ENCODE results near the gene KRT15. TPM values are rescaled to one million over a fixed set of nuclear protein-coding genes. Genes with fewer than 3 reads are reported as not detected.

KRT15 gene
- total RNA-seq, 1 donor: 0.63 TPM

- TF ChIP-seq CTCF (IDR thresholded peaks at IDR 0.05; ENCODE audit: insufficient read depth, low read length): no peak
- peak; percentile 74 for DNase-seq (ENCODE audit: low read depth)
- no peak overlapping the region for H3K4me3 ChIP-seq (ENCODE audit: low read depth, low read length)
Observed at GRCh38 chr17:41521574-41522261, 3.0 kb upstream of the KRT15 start.

GRCh38 chr17:41520821-41521521 is 2.3 kb upstream of the KRT15 start:
- DNase-seq (ENCODE audit: low read depth): no peak
- H3K4me3 ChIP-seq (ENCODE audit: low read depth, low read length): no peak overlapping the region
- TF ChIP-seq CTCF (IDR thresholded peaks at IDR 0.05; ENCODE audit: insufficient read depth, low read length): no peak

- H3K4me3 ChIP-seq (ENCODE audit: low read depth, low read length): no peak overlapping the region
- DNase-seq (ENCODE audit: low read depth): no peak
- TF ChIP-seq CTCF (IDR thresholded peaks at IDR 0.05; ENCODE audit: insufficient read depth, low read length): no peak
Observed at GRCh38 chr17:41519501-41520224, 973 bp upstream of the KRT15 start.

GRCh38 chr17:41518031-41518430 is 659 bp downstream of the KRT15 start:
- no peak for TF ChIP-seq CTCF (IDR thresholded peaks at IDR 0.05; ENCODE audit: insufficient read depth, low read length)
- no peak for DNase-seq (ENCODE audit: low read depth)
- H3K4me3 ChIP-seq (ENCODE audit: low read depth, low read length): no peak overlapping the region

GRCh38 chr17:41516830-41517283 is 1.8 kb downstream of the KRT15 start:
- no peak overlapping the region for H3K4me3 ChIP-seq (ENCODE audit: low read depth, low read length)
- no peak for TF ChIP-seq CTCF (IDR thresholded peaks at IDR 0.05; ENCODE audit: insufficient read depth, low read length)

GRCh38 chr17:41516147-41516829 is 2.4 kb downstream of the KRT15 start:
- H3K4me3 ChIP-seq (ENCODE audit: low read depth, low read length): no peak overlapping the region
- TF ChIP-seq CTCF (IDR thresholded peaks at IDR 0.05; ENCODE audit: insufficient read depth, low read length): no peak
- DNase-seq (ENCODE audit: low read depth): no peak

More at GRCh38 chr17:41516830-41517283, 1.8 kb downstream of the KRT15 start:
- no peak for DNase-seq (ENCODE audit: low read depth)
